ENCODE data around the gene CST5. TPM values are rescaled to one million over a fixed set of nuclear protein-coding genes. Genes with fewer than 3 reads are reported as not detected.

CST5 gene
- total and polyA plus RNA-seq, 4 donors: not detected

DNA sequence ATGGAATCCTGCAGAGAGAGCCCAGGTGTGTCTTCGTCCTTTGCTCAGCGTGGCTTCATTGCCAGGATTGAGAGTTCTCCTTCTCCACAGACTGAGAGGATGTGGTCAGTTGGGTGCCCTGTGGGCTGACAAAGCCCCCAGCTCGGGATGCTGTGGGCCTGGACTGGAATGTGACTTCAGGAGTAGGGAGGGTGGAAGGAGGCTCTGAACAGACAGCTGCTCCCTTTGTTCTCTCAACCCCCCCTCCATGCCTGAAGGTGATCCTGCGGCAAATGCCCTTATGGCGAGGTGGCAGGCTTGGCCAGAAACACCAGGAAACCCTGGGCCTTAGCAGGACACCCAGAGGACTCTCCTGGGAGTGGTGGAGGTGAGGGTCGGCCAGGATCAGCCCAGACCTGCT, 1.8 kb upstream of the CST5 start:
- peaks cover 0 to 2% (median 0%) of the 10 kb centered on the region in 4 donors for H3K27me3 ChIP-seq (ENCODE audit: control insufficient read depth in 4 of 4, insufficient read depth in 4 of 4, low read length in 3 of 4)
- TF ChIP-seq FOXA2 (IDR thresholded peaks at IDR 0.05): no peak
- no peak for TF ChIP-seq HNF4A (conservative IDR thresholded peaks at IDR 0.05)
- no peak for TF ChIP-seq FOXA1 (IDR thresholded peaks at IDR 0.05)
- TF ChIP-seq, protein P1, sequence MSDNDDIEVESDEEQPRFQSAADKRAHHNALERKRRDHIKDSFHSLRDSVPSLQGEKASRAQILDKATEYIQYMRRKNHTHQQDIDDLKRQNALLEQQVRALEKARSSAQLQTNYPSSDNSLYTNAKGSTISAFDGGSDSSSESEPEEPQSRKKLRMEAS (IDR thresholded peaks at IDR 0.05): no peak
- no peak for TF ChIP-seq JUND (IDR thresholded peaks at IDR 0.05)
- TF ChIP-seq SP1 (IDR thresholded peaks at IDR 0.05): no peak
- TF ChIP-seq, protein P2, sequence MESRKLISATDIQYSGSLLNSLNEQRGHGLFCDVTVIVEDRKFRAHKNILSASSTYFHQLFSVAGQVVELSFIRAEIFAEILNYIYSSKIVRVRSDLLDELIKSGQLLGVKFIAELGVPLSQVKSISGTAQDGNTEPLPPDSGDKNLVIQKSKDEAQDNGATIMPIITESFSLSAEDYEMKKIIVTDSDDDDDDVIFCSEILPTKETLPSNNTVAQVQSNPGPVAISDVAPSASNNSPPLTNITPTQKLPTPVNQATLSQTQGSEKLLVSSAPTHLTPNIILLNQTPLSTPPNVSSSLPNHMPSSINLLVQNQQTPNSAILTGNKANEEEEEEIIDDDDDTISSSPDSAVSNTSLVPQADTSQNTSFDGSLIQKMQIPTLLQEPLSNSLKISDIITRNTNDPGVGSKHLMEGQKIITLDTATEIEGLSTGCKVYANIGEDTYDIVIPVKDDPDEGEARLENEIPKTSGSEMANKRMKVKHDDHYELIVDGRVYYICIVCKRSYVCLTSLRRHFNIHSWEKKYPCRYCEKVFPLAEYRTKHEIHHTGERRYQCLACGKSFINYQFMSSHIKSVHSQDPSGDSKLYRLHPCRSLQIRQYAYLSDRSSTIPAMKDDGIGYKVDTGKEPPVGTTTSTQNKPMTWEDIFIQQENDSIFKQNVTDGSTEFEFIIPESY (IDR thresholded peaks at IDR 0.05): no peak
- TF ChIP-seq, protein P3, sequence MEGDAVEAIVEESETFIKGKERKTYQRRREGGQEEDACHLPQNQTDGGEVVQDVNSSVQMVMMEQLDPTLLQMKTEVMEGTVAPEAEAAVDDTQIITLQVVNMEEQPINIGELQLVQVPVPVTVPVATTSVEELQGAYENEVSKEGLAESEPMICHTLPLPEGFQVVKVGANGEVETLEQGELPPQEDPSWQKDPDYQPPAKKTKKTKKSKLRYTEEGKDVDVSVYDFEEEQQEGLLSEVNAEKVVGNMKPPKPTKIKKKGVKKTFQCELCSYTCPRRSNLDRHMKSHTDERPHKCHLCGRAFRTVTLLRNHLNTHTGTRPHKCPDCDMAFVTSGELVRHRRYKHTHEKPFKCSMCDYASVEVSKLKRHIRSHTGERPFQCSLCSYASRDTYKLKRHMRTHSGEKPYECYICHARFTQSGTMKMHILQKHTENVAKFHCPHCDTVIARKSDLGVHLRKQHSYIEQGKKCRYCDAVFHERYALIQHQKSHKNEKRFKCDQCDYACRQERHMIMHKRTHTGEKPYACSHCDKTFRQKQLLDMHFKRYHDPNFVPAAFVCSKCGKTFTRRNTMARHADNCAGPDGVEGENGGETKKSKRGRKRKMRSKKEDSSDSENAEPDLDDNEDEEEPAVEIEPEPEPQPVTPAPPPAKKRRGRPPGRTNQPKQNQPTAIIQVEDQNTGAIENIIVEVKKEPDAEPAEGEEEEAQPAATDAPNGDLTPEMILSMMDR (IDR thresholded peaks at IDR 0.05; ENCODE audit: low read depth, low read length, missing input control): no peak
- TF ChIP-seq EGR1 (IDR thresholded peaks at IDR 0.05; ENCODE audit: low read depth in 2 of 2): no peak
- no peak for TF ChIP-seq GABPA (IDR thresholded peaks at IDR 0.05 in 1 of 2, conservative IDR thresholded peaks at IDR 0.05 in 1 of 2)
- TF ChIP-seq RAD21 (IDR thresholded peaks at IDR 0.05): no peak
- TF ChIP-seq, protein P4, sequence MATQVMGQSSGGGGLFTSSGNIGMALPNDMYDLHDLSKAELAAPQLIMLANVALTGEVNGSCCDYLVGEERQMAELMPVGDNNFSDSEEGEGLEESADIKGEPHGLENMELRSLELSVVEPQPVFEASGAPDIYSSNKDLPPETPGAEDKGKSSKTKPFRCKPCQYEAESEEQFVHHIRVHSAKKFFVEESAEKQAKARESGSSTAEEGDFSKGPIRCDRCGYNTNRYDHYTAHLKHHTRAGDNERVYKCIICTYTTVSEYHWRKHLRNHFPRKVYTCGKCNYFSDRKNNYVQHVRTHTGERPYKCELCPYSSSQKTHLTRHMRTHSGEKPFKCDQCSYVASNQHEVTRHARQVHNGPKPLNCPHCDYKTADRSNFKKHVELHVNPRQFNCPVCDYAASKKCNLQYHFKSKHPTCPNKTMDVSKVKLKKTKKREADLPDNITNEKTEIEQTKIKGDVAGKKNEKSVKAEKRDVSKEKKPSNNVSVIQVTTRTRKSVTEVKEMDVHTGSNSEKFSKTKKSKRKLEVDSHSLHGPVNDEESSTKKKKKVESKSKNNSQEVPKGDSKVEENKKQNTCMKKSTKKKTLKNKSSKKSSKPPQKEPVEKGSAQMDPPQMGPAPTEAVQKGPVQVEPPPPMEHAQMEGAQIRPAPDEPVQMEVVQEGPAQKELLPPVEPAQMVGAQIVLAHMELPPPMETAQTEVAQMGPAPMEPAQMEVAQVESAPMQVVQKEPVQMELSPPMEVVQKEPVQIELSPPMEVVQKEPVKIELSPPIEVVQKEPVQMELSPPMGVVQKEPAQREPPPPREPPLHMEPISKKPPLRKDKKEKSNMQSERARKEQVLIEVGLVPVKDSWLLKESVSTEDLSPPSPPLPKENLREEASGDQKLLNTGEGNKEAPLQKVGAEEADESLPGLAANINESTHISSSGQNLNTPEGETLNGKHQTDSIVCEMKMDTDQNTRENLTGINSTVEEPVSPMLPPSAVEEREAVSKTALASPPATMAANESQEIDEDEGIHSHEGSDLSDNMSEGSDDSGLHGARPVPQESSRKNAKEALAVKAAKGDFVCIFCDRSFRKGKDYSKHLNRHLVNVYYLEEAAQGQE (IDR thresholded peaks at IDR 0.05): no peak
- no peak for TF ChIP-seq RXRA (IDR thresholded peaks at IDR 0.05)
- TF ChIP-seq, protein P5, sequence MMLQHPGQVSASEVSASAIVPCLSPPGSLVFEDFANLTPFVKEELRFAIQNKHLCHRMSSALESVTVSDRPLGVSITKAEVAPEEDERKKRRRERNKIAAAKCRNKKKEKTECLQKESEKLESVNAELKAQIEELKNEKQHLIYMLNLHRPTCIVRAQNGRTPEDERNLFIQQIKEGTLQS (IDR thresholded peaks at IDR 0.05): no peak
- peaks cover 0 to 8% (median 3%) of the 10 kb centered on the region in 4 donors for H3K4me1 ChIP-seq (ENCODE audit: control insufficient read depth in 4 of 4, insufficient read depth in 4 of 4, low read length in 3 of 4)
- H3K27ac ChIP-seq (ENCODE audit: low read depth in 1 of 2, low read length in 2 of 2): no peak overlapping the region
- WGBS: 73% methylated on average over 6 of the region's 6 CpGs
- no peak for DNase-seq (ENCODE audit: low spot score)
- H3K9ac ChIP-seq (ENCODE audit: low read depth in 1 of 2, low read length in 2 of 2): no peak overlapping the region
- H3K4me3 ChIP-seq (ENCODE audit: low read depth in 1 of 3, low read length in 3 of 3): no peak overlapping the region
- H3K36me3 ChIP-seq (ENCODE audit: control insufficient read depth in 4 of 4, insufficient read depth in 3 of 4, low read depth in 1 of 4, low read length in 3 of 4): peaks cover 0 to 1% (median 0%) of the 10 kb centered on the region in 4 donors
- no peaks in the 10 kb centered on the region for H3K9me3 ChIP-seq (ENCODE audit: control insufficient read depth in 4 of 4, low read length in 3 of 4)

DNA sequence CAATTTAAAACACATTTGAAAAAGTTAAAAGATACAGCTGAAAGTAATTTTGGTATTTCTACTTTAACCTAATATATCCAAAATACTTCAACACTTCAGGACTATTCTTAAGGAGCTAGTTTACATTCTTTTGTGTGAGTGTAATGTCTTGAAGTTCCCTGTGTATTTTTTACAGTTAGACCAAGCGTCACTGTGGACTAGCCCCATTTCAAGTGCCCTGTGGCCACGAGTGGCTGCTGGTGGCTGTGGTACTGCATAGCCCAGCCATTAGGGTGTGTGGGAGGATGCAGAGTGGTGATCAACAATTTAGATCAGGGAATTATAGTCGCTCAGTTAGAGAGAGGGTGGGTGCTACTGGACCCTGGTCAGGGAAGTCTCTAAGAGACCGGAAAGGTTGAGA, 869 bp upstream of the CST5 start:
- TF ChIP-seq, protein P1 (IDR thresholded peaks at IDR 0.05): no peak
- TF ChIP-seq TAF1 (conservative IDR thresholded peaks at IDR 0.05) (no peak), SP1 (IDR thresholded peaks at IDR 0.05) (no peak), YY1 (IDR thresholded peaks at IDR 0.05) (no peak), JUND (IDR thresholded peaks at IDR 0.05) (no peak), RAD21 (IDR thresholded peaks at IDR 0.05) (no peak), FOXA2 (IDR thresholded peaks at IDR 0.05) (no peak), GABPA (IDR thresholded peaks at IDR 0.05 in 1 of 2, conservative IDR thresholded peaks at IDR 0.05 in 1 of 2) (no peak), NR2F2 (IDR thresholded peaks at IDR 0.05) (no peak), HNF4A (conservative IDR thresholded peaks at IDR 0.05) (no peak)
- TF ChIP-seq, protein P5 (IDR thresholded peaks at IDR 0.05): no peak
- TF ChIP-seq, protein P2 (IDR thresholded peaks at IDR 0.05): no peak
- TF ChIP-seq, protein P3 (IDR thresholded peaks at IDR 0.05; ENCODE audit: low read depth, low read length, missing input control): no peak
- no peaks in the 10 kb centered on the region for H3K9me3 ChIP-seq (ENCODE audit: control insufficient read depth in 4 of 4, low read length in 3 of 4)
- no peak overlapping the region for H3K27ac ChIP-seq (ENCODE audit: low read depth in 1 of 2, low read length in 2 of 2)
- H3K4me1 ChIP-seq (ENCODE audit: control insufficient read depth in 4 of 4, insufficient read depth in 4 of 4, low read length in 3 of 4): peaks cover 0 to 8% (median 3%) of the 10 kb centered on the region in 4 donors
- H3K9ac ChIP-seq (ENCODE audit: low read depth in 1 of 2, low read length in 2 of 2): no peak overlapping the region
- H3K36me3 ChIP-seq (ENCODE audit: control insufficient read depth in 4 of 4, insufficient read depth in 3 of 4, low read depth in 1 of 4, low read length in 3 of 4): peaks cover 0 to 1% (median 0%) of the 10 kb centered on the region in 4 donors
- H3K4me3 ChIP-seq (ENCODE audit: low read depth in 1 of 3, low read length in 3 of 3): no peak overlapping the region
- peaks cover 0 to 2% (median 0%) of the 10 kb centered on the region in 4 donors for H3K27me3 ChIP-seq (ENCODE audit: control insufficient read depth in 4 of 4, insufficient read depth in 4 of 4, low read length in 3 of 4)
- WGBS: 80% methylated on average over 4 of the region's 4 CpGs
- DNase-seq (ENCODE audit: low spot score): no peak
